Mucosa of rectum (tissue), 2 donors: Measurements from ENCODE around the gene PSME3.
A peak's percentile ranks its signal among the peaks of the same experiment; 100 is the strongest.

Source experiments
- H3K27ac ChIP-seq, 2 donors: one replicate each; pipeline ENCODE4 v1.7.0; 2013; ENCODE audit warnings: inconsistent platforms in 2 of 2, low read depth in 2 of 2, low read length in 2 of 2
- H3K27me3 ChIP-seq, 2 donors: one replicate each; pipeline ENCODE4 v1.7.0; 2013; ENCODE audit warnings: low read length in 2 of 2; ENCODE audit not compliant: control insufficient read depth in 2 of 2, insufficient read depth in 2 of 2
- H3K36me3 ChIP-seq, 2 donors: one replicate each; pipeline ENCODE4 v1.7.0; 2013; ENCODE audit warnings: low read length in 2 of 2; ENCODE audit not compliant: control insufficient read depth in 2 of 2, insufficient read depth in 2 of 2
- H3K4me1 ChIP-seq, 2 donors: one replicate each; pipeline ENCODE4 v1.7.0; 2013; ENCODE audit warnings: low read length in 2 of 2, mild to moderate bottlenecking in 1 of 2; ENCODE audit not compliant: control insufficient read depth in 2 of 2, insufficient read depth in 2 of 2
- H3K4me3 ChIP-seq, 2 donors: one replicate each; pipeline ENCODE4 v1.7.0; 2013; ENCODE audit warnings: low read length in 2 of 2
- H3K9ac ChIP-seq, 2 donors: one replicate each; pipeline ENCODE4 v1.7.0; 2013; ENCODE audit warnings: low read length in 2 of 2, low read depth in 1 of 2, mild to moderate bottlenecking in 1 of 2
- H3K9me3 ChIP-seq, 2 donors: one replicate each; pipeline ENCODE4 v1.7.0; 2013; ENCODE audit warnings: low read length in 2 of 2; ENCODE audit not compliant: control insufficient read depth in 2 of 2
- donor health status: healthy.
- donor health status: Normal muscosa, but diverticular disease.

The PSME3 gene

DNA sequence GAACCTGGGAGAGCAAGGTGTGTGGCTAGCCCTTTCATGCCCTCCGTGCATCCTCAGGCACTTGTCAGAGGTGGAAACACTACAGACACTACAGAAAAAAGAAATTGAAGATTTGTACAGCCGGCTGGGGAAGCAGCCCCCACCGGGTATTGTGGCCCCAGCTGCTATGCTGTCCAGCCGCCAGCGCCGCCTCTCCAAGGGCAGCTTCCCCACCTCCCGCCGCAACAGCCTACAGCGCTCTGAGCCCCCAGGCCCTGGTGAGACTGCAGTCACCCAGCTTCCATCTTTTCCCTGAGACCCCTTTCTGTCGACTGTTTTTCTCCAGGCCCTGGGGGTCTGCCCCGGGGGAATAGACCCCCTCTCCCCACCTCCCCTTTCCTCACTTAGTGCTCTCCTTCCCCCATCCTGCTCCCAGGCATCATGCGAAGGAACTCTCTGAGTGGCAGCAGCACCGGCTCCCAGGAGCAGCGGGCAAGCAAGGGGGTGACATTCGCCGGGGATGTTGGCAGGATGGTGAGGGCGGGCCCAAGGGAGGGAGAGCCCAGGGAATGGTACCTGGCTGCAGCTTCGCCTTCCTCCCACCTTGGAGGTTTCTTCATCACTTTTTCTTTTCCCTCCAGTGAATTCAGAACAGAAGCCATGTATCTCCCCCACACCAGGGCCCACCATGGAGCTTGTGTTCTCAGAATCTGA lies 37.0 kb upstream of the PSME3 start:
- peaks cover 35 to 37% of the 10 kb centered on the region in 2 donors for H3K4me1 ChIP-seq
- no peaks in the 10 kb centered on the region for H3K9me3 ChIP-seq
- peaks cover 6 to 12% of the 10 kb centered on the region in 2 donors for H3K36me3 ChIP-seq
- H3K9ac ChIP-seq = peak overlapping the region; percentile 26 to 60
- H3K4me3 ChIP-seq = peak overlapping the region; percentile 5 to 98
- no peaks in the 10 kb centered on the region for H3K27me3 ChIP-seq
- peak overlapping the region; percentile 90 to 94 for H3K27ac ChIP-seq

DNA sequence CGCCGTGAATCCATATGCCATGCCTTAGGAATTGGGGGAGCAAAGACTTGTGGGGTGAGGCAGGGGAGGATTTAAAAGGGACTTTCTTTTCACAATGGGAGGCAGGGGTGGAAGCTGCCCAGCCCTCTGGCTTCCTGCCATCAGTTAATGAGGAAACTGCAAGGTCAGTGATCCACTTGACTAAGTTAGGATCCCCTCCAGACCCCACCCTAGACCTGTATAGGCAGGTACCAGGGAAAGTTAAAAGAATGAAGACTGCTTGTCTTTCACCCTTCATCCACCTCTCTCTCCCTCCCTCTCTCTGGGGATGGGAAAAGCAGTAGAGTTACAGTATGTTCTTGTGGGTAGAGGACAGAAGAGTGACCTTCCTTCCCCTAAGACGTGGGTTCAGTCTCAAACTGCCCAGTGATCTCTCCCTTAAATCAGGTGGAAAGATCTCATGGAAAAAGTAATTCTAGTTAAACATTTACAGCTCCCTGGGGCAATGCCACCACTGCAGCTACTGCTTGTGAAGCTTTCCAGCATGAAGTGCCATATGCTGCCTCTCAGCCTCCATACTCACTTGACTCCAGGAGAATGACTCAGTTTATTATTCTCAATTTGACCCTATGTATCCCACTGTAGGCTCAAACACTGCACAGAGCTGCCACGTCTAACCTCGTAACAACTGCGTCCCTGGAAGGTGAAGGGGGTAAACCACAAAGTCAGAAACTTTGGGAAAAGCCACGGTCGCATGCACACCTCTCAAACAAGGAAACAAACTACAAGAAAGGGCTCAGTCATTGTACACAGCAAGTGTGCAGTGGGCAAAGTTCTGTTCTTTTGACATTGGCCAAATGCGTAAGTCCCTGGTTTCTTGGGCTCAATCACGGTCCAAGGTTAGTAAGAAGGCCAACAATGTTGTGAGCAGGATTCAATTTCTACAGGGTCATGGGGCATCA lies 35.9 kb upstream of the PSME3 start:
- Histone ChIP-seq H3K4me1 (peaks cover 36 to 37% of the 10 kb centered on the region in 2 donors), H3K9ac (peak overlapping the region; percentile 97 to 99), H3K36me3 (peaks cover 6 to 12% of the 10 kb centered on the region in 2 donors), H3K27me3 (no peaks in the 10 kb centered on the region), H3K27ac (peak overlapping the region; percentile 90 to 94), H3K9me3 (no peaks in the 10 kb centered on the region), H3K4me3 (peak overlapping the region; percentile 97 to 98)

DNA sequence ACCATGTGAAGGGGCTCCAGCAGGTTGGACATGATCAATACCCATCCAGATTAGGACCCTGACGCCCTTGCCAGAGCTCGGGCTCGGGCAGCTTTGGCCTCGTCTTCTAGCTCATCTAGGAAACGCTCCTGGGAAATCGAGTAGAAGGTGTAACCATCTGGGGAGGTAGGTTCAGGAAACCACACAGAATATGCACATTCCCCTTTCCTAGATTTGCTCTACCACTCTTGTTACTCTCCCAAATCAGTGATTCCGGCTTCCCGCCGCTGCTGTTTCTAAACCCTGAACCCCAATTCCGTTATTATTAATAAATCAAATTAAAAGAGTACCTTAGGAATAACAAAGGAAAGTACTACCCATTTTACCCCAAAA lies 35.2 kb upstream of the PSME3 start:
- Histone ChIP-seq H3K4me3 (peak overlapping the region; percentile 97 to 98), H3K9me3 (no peaks in the 10 kb centered on the region), H3K9ac (peak overlapping the region; percentile 97 to 99), H3K36me3 (peaks cover 6 to 12% of the 10 kb centered on the region in 2 donors), H3K27ac (peak overlapping the region; percentile 90 to 94), H3K27me3 (no peaks in the 10 kb centered on the region), H3K4me1 (peaks cover 41 to 42% of the 10 kb centered on the region in 2 donors)

DNA sequence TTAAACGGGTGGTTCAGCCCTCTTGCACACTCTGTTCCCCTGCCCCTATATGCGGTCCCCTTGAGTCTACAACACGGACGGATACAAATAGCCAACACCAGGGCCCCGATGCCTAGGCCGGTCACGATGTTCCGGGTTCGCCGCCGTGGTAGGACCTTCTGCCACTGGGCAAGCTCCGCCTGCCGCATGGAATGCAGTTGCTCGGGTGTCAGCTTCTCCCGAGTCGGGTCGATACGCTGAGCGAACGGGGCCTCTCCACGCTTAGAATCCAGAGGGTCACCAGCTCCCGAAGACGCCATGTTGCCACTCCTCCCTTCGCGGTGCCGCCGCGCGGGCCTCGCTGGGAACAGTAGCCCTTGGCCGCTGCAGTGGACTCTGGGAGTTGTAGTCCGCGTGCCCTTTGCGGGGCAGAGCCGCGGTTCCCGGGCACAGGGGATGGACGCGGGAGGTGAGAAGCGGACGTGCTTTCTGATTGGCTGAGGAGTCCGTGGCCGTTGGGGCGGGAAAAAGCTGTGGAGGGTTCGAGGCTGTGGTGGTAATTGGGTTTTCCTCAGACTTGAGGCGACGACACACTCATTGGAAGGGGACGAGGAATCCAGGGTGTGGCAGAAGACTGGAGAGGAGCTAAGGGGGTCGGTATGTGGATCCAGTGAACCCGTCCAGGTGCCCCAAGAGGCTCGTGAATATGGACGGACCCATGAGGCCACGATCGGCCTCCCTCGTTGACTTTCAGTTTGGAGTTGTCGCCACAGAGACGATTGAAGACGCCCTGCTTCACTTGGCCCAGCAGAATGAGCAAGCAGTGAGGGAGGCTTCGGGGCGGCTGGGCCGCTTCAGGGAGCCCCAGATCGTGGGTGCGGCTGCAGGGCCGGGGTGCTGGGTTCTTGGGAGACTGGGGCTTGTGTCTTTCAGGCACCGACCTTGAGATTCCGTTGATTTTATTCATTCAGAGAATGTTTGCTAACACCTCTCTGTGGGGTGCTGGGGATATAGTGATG lies 34.5 kb upstream of the PSME3 start, which contains the start of the genes CNTD1 and COA3:
Gene CNTD1, plus strand, starts transcription at position 479 of the 998 bp plus-strand sequence. Its CDS starts 207 bp downstream, at position 686.
Gene COA3, minus strand, starts transcription at position 322 of the 998 bp plus-strand sequence. Its CDS starts 23 bp downstream, at position 299.
- H3K27me3 ChIP-seq = no peaks in the 10 kb centered on the region
- peak within 1 kb of the TSS; percentile 97 to 98 for H3K4me3 ChIP-seq
- no peaks in the 10 kb centered on the region for H3K9me3 ChIP-seq
- peak within 1 kb of the TSS; percentile 97 to 99 for H3K9ac ChIP-seq
- H3K4me1 ChIP-seq = peaks cover 48% of the 10 kb centered on the region in 2 donors
- peaks cover 6 to 12% of the 10 kb centered on the region in 2 donors for H3K36me3 ChIP-seq
- H3K27ac ChIP-seq = peak within 1 kb of the TSS; percentile 90 to 94

DNA sequence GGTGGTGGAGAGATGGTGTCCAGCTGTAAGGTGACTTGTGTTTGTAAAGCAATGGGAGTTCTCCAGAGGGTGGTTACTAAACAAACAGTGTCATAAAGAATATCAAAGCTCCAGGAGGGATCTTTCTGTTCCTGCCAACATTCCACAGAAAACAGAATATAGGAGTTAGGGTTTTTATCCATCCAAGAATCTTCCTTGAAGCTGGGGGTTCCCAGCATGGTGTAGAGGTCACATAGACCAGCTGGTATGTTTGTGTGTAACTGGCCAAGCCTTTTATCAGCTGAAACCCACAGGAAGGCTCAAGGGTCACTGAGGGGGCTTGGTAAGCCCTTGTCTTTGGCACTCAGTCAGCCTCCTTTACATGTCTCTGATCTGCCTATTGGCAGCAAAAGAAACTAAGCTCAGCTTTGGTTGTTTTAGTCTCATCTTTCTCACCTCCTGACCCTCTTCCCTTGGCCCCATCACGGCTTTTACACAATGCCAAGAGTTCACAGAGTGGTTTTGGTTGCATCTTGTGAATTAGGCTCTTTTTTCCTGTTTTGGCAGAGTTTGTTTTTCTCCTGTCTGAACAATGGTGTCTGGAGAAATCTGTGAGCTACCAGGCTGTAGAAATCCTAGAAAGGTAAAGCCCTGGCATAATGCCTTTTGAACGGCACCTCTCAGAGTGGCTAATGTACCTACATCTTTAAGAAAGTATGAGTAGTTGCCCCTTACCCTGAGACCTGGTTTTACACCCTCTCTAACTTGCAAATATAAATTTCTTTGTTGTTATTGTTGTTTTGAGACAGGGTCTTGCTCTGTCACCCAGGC lies 29.9 kb upstream of the PSME3 start:
- Histone ChIP-seq H3K9ac (peak overlapping the region in 1 of 2 donors; percentile 56), H3K4me1 (peaks cover 31 to 39% of the 10 kb centered on the region in 2 donors)

DNA sequence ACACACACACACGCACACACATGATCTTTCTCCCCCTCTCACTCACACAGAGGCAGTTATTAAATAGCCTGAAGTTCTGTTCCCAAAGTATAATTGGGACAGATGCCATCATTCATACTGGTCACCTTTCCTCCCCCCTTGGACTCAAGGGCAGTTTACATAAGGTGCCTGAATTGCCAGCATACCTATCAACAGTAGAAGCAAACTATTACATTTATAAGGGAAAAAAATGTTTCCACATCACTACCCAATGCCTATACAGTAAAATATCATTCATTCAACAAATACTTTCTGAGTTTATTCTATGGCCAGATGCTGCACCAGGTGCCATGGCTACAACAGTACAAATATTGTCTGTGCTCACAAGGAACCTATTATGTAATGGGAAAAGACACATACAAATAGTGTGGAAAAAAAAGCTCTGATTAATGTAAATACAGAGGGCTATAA lies 28.3 kb upstream of the PSME3 start:
- H3K9ac ChIP-seq = peak overlapping the region in 1 of 2 donors; percentile 6

More for the DNA sequence above, 29.9 kb upstream of the PSME3 start:
- no peak overlapping the region for H3K4me3 ChIP-seq
- H3K27ac ChIP-seq = peak overlapping the region; percentile 49 to 80
- H3K36me3 ChIP-seq = no peaks in the 10 kb centered on the region
- H3K27me3 ChIP-seq = no peaks in the 10 kb centered on the region
- H3K9me3 ChIP-seq = no peaks in the 10 kb centered on the region

DNA sequence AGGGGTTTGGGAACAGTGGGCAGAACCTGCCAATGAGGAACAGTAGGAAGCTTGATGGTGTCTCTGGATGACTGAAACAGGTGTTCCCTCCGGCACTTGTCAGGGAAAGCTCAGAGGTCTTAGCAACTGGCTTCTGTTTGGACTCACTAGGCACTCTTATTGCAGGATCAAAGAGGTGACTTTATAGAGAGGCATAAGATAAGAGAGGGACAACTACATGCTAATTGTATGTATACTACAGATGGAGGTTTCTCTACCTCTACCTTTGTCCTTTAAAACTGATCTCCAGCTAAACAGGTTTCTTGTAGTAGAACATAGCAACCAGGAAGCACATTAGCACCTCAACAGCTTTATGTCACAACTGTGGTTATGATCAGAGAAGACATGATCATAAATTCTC lies 26.9 kb upstream of the PSME3 start:
- no peaks in the 10 kb centered on the region for H3K9me3 ChIP-seq
- peaks cover 26 to 33% of the 10 kb centered on the region in 2 donors for H3K4me1 ChIP-seq
- H3K9ac ChIP-seq = peak overlapping the region in 1 of 2 donors; percentile 9
- H3K4me3 ChIP-seq = no peak overlapping the region
- H3K36me3 ChIP-seq = peaks cover 14 to 15% of the 10 kb centered on the region in 2 donors
- peak overlapping the region; percentile 80 to 83 for H3K27ac ChIP-seq
- H3K27me3 ChIP-seq = no peaks in the 10 kb centered on the region

More for the DNA sequence above, 28.3 kb upstream of the PSME3 start:
- H3K27ac ChIP-seq = peak overlapping the region; percentile 49 to 80
- peaks cover 5 to 6% of the 10 kb centered on the region in 2 donors for H3K36me3 ChIP-seq
- no peaks in the 10 kb centered on the region for H3K9me3 ChIP-seq
- no peaks in the 10 kb centered on the region for H3K27me3 ChIP-seq
- peaks cover 26 to 33% of the 10 kb centered on the region in 2 donors for H3K4me1 ChIP-seq
- H3K4me3 ChIP-seq = no peak overlapping the region

DNA sequence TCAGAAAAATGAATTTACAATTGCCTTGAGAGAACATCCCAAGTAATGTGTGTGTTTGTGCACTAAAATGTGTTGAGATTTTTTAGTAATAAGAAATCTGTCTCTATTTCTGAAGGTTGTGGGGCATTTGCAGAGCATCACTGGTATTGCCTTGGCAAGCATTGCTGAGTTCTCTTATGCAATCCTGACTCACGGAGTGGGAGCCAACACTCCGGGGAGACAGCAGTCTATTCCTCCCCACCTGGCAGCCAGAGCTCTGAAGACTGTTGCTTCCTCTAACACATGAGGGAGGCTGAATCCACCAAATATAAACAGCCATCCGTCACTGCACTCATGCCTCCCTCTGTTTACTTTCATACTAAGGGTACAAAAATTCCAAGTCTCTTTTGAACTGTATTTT lies 23.9 kb upstream of the PSME3 start:
- no peaks in the 10 kb centered on the region for H3K27me3 ChIP-seq
- H3K36me3 ChIP-seq = peaks cover 27 to 29% of the 10 kb centered on the region in 2 donors
- H3K9ac ChIP-seq = no peak overlapping the region
- H3K27ac ChIP-seq = no peak overlapping the region
- no peaks in the 10 kb centered on the region for H3K9me3 ChIP-seq
- no peak overlapping the region for H3K4me3 ChIP-seq
- H3K4me1 ChIP-seq = peaks cover 15 to 19% of the 10 kb centered on the region in 2 donors
